ENCODE data around the gene MMP20.

MMP20 gene

GRCh38 chr11:102577723-102578122 is 47.4 kb downstream of the MMP20 start:
- no peak for TF ChIP-seq CTCF (IDR thresholded peaks at IDR 0.05)

GRCh38 chr11:102577182-102577581 is 48.0 kb downstream of the MMP20 start:
- no peak for TF ChIP-seq CTCF (IDR thresholded peaks at IDR 0.05)

GRCh38 chr11:102576350-102576749 is 48.8 kb downstream of the MMP20 start:
- TF ChIP-seq CTCF (IDR thresholded peaks at IDR 0.05) = no peak

DNA sequence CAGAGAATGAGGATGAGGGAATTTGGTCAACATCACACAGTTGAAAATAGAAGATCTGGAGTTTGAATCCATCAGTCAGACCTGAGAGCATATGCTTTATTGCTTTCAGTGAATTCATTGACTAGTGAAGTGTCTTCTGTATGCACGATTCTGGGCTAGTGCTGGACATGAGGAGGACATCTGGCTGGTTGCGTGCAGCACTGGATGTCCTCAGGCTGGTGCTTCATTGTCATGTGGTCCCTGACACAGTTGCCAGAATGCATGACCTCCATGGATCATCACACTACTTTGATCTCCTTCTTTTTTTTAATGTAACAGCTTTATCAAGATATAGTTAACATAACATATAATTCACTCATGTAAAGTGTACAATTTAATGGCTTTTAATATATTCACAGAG is 50.1 kb downstream of the MMP20 start:
- TF ChIP-seq CTCF (IDR thresholded peaks at IDR 0.05) = no peak

GRCh38 chr11:102573851-102574250 is 51.3 kb downstream of the MMP20 start:
- no peak for TF ChIP-seq CTCF (IDR thresholded peaks at IDR 0.05)

- TF ChIP-seq CTCF (IDR thresholded peaks at IDR 0.05) = no peak
Observed at GRCh38 chr11:102572554-102573220, 52.4 kb downstream of the MMP20 start.

DNA sequence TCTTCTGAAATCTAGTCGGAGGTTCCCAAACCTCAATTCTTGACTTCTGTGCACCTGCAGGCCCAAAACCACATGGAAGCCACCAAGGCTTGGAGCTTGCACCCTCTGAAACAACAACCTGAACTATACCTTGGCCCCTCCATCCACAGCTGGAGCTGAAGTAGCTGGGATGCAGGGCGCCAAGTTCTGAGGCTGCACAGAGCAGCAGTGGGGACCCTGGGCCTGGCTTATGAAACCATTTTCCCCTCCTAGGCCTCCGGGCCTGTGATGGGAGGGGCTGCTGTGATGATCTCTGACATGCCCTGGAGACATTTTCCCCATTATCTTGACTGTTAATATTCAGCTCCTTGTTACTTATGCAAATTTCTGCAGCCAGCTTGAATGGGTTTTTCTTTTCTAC is 56.3 kb downstream of the MMP20 start:
- TF ChIP-seq CTCF (IDR thresholded peaks at IDR 0.05) = no peak

DNA sequence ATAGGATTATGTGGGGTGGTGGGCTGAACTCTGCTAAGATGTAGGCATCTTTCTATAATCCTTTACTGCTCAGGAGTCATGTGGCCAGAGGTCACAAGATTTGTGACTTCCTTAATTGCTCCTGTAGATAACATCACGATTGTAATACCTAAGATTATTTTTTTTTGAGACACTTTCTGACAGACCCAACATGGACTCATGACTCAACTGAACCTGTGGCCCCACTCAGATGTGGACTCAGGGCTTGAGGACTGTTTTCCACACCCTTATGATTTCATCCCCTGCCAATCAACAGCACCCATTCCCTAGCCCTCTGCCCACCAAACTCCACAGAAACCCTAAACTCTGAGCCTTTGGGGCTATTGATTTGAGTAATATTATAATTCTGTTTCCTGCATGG is 59.0 kb downstream of the MMP20 start:
- TF ChIP-seq CTCF (IDR thresholded peaks at IDR 0.05) = no peak
